CD4-positive, alpha-beta T cell treated with Interferon alpha-2 for 1 hour (primary cell): ENCODE data around the gene RAB3A.
"Not testable (repeated sequence)": the region's sequence is repeated elsewhere in the genome, so short reads cannot be mapped to it uniquely, and the experiment has no call there.

Experiments
- DNase-seq, 2 donors: peaks; one replicate each; pipeline ENCODE4 v3.0.0-alpha.2; 2020 to 2022

Gene RAB3A

DNA sequence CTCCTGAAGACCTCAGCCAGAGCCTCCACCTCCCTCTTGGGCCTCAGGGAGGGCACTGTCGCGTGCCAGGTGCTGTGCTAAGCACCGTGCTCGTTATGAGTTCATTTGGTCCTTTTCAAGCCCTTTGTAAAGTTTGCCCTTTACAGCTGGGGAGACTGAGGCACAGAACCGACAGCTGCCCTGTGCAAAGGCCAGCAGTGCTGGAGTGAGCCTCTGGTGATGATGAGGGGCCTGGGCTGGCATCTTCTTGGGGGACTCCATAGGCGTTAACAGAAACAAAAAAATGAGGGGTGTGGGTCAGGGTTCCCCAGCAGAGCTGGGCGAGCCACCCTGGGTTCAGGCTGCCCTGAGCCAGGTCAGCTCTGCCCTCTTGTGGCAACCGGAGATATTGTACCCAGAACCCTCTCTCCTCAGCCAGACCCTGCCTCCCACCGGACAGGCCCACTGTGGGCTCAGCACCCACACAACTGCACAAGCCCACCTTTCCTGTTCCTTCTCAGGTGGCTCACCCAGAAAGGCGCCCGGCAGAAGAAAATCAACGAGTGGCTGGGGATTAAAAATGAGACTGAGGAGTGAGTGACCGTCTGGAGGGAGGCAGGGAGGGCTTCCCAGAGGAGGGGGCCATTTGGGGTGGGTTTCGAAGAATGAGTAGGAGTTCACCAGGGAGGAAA lies 35.7 kb downstream of the RAB3A start:
- peak; percentile 68 to 72 for DNase-seq

- no peak for DNase-seq
Observed at GRCh38 chr19:18167011-18167410, 36.8 kb downstream of the RAB3A start.

- no peak for DNase-seq
Observed at GRCh38 chr19:18165794-18166544, 37.9 kb downstream of the RAB3A start.

GRCh38 chr19:18164072-18164471 lies 39.8 kb downstream of the RAB3A start:
- no peak for DNase-seq

- no peak for DNase-seq
Observed at GRCh38 chr19:18161636-18162002, 42.2 kb downstream of the RAB3A start.

GRCh38 chr19:18160971-18161635 lies 42.7 kb downstream of the RAB3A start:
- peak; percentile 74 to 88 for DNase-seq

- no peak for DNase-seq
Observed at GRCh38 chr19:18160493-18160970, 43.3 kb downstream of the RAB3A start.

DNA sequence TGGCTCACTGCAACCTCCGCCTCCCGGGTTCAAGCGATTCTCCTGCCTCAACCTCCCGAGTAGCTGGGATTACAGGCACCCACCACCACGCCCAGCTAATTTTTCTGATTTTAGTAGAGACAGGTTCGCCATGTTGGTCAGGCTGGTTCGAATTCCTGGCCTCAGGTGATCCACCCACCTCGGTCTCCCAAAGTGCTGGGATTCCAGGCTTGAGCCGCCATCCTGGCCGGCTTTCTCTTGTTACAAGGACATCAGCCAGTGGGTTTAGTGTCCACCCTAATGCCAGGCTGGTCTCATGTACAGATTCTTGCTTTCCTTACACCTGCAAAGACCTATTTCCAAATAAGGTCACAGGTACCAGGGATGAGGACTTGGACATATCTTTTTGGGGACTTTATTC lies 44.0 kb downstream of the RAB3A start:
- DNase-seq: no peak

DNA sequence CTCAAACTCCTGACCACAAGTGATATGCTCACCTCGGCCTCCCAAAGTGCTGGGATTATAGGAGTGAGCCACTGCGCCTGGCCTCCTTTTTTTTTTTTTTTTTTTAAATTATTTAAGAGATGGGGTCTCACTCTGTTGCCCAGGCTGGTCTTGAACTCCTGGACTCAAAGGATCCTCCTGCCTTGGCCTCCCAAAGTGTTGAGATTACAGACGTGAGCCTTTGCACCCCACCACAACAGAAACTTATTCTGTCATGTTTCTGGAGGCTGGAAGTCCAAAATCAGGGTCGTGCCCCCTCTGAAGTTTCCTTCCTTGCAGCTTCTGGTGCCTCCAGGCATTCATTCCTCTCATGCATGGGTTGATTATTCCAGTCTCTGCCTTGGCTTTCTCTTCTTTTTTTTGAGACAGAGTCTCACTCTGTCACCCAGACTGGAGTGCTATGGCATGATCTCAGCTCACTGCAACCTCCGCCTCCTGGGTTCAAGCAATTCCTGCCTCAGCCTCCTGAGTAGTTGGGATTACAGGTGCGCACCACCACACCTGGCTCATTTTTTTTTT lies 44.7 kb downstream of the RAB3A start:
- not testable (repeated sequence) for DNase-seq

- DNase-seq: no peak
Observed at GRCh38 chr19:18158467-18158866, 45.4 kb downstream of the RAB3A start.

- no peak for DNase-seq
Observed at GRCh38 chr19:18157465-18158063, 46.3 kb downstream of the RAB3A start.

DNA sequence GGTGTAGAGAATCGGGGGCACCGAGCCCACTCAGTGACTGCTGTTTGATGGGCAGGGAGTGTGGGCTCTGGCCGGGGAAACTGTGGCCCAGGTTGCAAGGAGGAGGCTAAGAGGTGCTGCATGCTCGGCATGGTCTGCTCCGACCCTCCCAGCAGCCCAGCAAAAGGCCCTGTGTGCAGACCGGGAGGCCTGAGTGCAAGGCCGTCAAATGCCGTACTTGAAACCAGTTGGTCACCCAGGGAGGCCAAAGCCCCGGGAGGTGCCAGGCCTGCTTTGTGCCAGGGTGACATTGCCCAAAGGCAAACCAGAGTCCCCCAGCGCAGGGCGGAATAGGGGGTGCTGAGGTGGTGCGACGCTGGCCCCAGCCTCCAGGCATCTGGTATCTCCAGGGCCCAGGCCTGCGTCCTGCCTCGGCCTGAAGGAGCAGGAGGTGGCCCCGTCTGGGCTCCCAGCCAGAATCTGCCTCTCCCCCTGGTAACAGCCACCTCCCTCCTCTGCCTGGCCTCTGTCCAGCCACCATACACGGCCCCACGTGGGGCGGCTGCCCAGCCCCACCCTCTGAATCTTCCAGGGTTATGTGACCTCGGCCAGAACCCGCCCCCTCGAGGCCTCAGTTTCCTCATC lies 46.9 kb downstream of the RAB3A start:
- DNase-seq: no peak

DNA sequence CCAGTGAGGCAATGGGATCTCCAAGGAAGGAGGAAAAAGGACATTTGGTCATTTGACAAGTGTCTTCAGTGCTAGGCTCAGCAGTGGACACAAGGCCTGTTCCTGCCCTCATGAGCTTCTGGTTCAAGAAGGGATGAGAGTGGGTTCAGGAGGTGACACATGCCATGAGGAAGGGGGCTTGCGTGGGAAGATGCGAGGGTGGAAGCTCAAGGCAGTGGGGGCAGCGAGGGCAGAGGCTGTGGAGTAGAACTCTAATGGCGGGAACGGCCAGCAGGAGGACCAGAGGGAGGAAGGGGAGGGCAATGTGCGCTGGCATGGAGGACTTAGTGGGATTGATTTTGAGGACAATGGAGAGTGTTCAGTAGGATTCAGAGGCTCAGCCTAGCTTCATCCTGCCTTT lies 47.6 kb downstream of the RAB3A start:
- no peak for DNase-seq

GRCh38 chr19:18155095-18156087 lies 48.5 kb downstream of the RAB3A start:
- no peak for DNase-seq

- DNase-seq: peak in 1 of 2 donors; percentile 24
Observed at GRCh38 chr19:18153556-18154134, 50.2 kb downstream of the RAB3A start.

- peak; percentile 99 for DNase-seq
Observed at GRCh38 chr19:18152817-18153555, 50.9 kb downstream of the RAB3A start, which contains the start of gene PIK3R2. TSS of gene PIK3R2 (plus strand) at chr19:18153163. CDS start at chr19:18155880, 2,717 bp downstream.

- DNase-seq: peak; percentile 97 to 99
Observed at GRCh38 chr19:18152442-18152816, 51.4 kb downstream of the RAB3A start.

GRCh38 chr19:18150776-18151624 lies 52.8 kb downstream of the RAB3A start:
- no peak for DNase-seq

GRCh38 chr19:18149596-18149975 lies 54.3 kb downstream of the RAB3A start:
- DNase-seq: no peak
